Lung (tissue), 12 donors: ENCODE data around the gene ZFTA. TPM values are rescaled to one million over a fixed set of nuclear protein-coding genes. Genes with fewer than 3 reads are reported as not detected.

Experiments
- ATAC-seq: fragments of 200-7000 bp; cut with Tn5 transposase; one replicate; pipeline ENCODE4 v1.9.1; 2020; ENCODE audit warnings: moderate number of reproducible peaks; ENCODE audit not compliant: insufficient read depth, low FRiP score
- DNase-seq, 3 donors: peaks; one replicate each; pipeline ENCODE4 v3.0.0-alpha.2; 2013 to 2017
- H3K27ac ChIP-seq, 2 donors: one replicate each; pipeline ENCODE4 v1.5.1; 2013; ENCODE audit warnings: mild to moderate bottlenecking in 2 of 2, moderate library complexity in 2 of 2, control low read depth in 1 of 2, inconsistent platforms in 1 of 2, low read depth in 1 of 2, low read length in 1 of 2
- H3K27me3 ChIP-seq, 3 donors: one replicate each; pipeline ENCODE4 v1.5.1; 2013; ENCODE audit warnings: low read length in 2 of 3; ENCODE audit not compliant: control insufficient read depth in 3 of 3, insufficient read depth in 3 of 3
- H3K36me3 ChIP-seq, 4 donors: one replicate each; pipeline ENCODE4 v1.5.1; 2013; ENCODE audit warnings: low read length in 4 of 4, mild to moderate bottlenecking in 1 of 4, moderate library complexity in 1 of 4; ENCODE audit not compliant: control insufficient read depth in 4 of 4, insufficient read depth in 4 of 4
- H3K4me1 ChIP-seq, 5 donors: one replicate each; pipeline ENCODE4 v1.5.1; 2013; ENCODE audit warnings: low read length in 5 of 5, mild to moderate bottlenecking in 2 of 5, moderate library complexity in 1 of 5; ENCODE audit not compliant: control insufficient read depth in 5 of 5, insufficient read depth in 5 of 5
- H3K4me3 ChIP-seq: one replicate; pipeline ENCODE4 v1.5.1; 2013; ENCODE audit warnings: mild to moderate bottlenecking, control low read depth, moderate library complexity
- H3K9ac ChIP-seq, 2 donors: one replicate each; pipeline ENCODE4 v1.5.1; 2013; ENCODE audit warnings: low read length in 2 of 2, control low read depth in 1 of 2; ENCODE audit not compliant: insufficient read depth in 1 of 2
- H3K9me3 ChIP-seq, 4 donors: one replicate each; pipeline ENCODE4 v1.5.1; 2013; ENCODE audit warnings: low read length in 3 of 4, mild to moderate bottlenecking in 1 of 4, moderate library complexity in 1 of 4; ENCODE audit not compliant: control insufficient read depth in 4 of 4, insufficient read depth in 3 of 4
- CTCF ChIP-seq: IDR thresholded peaks from 2 replicates; pipeline ENCODE4 v1.5.1; 2012; ENCODE audit warnings: mild to moderate bottlenecking; ENCODE audit errors: control extremely low read depth, extremely low read depth
- WGBS, 2 donors: extraction: QIAGEN DNeasy Blood & Tissue Kit; methylation state at CpG; one replicate each; pipeline ENCODE4 v1.1.7; 2013; 5-methylcytosine and 5-hydroxymethylcytosine counted together
- polyA plus RNA-seq, 2 donors: library from polyadenylated mRNA; stranded (reverse); fragments of 200-250 nt; gene quantifications; one replicate each; pipeline ENCODE4 v1.2.1, GENCODE V29; 2013
- total RNA-seq, 2 donors: library from RNA; depleted of rRNA in 1 of 2; stranded (reverse); fragments of >200 nt in 1 of 2; gene quantifications; one replicate each; pipeline ENCODE4 v1.2.1, GENCODE V29; 2014 to 2021
- donor health status: control.
- donor health status: control.
- donor health status: Bipolar disorder and iron deficiency.
- donor health status: healthy.
- donor health status: DM: yes; HTN: yes; CAD: no.

Gene ZFTA
- total and polyA plus RNA-seq, 4 donors: 4.1 to 21.8 (median 6.7) TPM

GRCh38 chr11:63745304-63746170, 23.0 kb downstream of the ZFTA start:
- ATAC-seq (no peak), DNase-seq (peak in 2 of 3 donors; percentile 34 to 54)
- no peaks in the 10 kb centered on the region for H3K4me1 ChIP-seq
- H3K27me3 ChIP-seq: no peaks in the 10 kb centered on the region
- H3K9ac ChIP-seq: no peak overlapping the region
- no peak overlapping the region for H3K4me3 ChIP-seq
- TF ChIP-seq CTCF: no peak
- H3K36me3 ChIP-seq: peaks cover 0 to 5% (median 2%) of the 10 kb centered on the region in 4 donors
- WGBS, 2 donors: 84 to 88% methylated on average over 13 of the region's 13 CpGs
- no peaks in the 10 kb centered on the region for H3K9me3 ChIP-seq
- H3K27ac ChIP-seq: no peak overlapping the region

DNA sequence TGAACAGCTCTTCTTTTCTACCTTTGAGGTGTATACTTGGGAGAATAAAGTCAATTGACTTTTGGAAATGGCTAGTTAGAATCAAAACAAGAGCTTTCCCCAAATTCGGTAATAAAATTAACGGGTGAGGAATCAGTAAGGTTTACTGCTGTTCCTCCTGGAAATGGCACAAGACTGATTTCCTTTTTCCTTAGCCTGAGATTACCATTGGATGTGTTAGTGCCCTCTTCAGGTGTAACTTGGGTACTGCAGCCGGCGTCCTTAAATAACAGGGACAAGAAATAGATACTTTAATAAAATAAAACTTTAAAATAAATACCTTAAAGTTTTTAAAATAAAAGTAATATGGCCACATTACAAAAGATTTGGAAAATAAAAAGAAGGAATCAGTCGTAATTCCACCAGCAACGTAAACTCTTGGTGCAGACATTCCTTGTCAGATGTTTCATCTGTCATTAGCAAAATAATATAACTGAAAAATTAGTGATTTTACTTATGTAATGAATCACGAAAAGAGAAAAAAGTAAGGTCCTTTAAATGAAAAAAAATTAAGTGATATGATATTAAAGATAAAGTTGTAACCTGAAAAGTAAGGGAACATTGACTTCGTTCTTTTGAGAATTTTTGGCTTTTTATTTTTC, 29.7 kb downstream of the ZFTA start:
- WGBS, 2 donors: 23 to 27% methylated on average over 8 of the region's 8 CpGs
- Histone ChIP-seq H3K4me1 (peaks cover 0 to 4% (median 0%) of the 10 kb centered on the region in 5 donors), H3K9me3 (no peaks in the 10 kb centered on the region), H3K9ac (no peak overlapping the region), H3K27ac (no peak overlapping the region), H3K36me3 (no peaks in the 10 kb centered on the region), H3K4me3 (no peak overlapping the region), H3K27me3 (no peaks in the 10 kb centered on the region)
- peak; percentile 69 to 85 (median 85) for DNase-seq
- TF ChIP-seq CTCF: peak; percentile 82
- no peak for ATAC-seq

DNA sequence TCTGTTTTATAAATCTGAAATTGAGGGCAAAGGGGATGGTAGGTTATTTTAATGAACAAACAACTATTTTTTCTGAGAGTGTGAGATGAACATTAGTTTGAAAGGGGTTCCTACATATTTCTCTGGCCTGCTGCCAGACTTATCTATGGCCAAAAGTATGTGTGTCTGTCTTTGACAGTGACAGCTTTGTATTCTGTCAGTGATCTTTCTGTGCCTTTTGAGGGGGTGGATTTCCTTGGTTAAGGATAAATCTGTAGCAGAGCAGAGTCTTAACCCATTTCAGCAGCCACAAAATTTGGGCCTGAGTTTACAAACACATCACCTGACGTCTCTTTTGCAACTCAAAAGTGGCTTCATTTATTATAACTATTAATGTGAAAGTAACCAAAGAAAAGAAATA, 30.9 kb downstream of the ZFTA start:
- no peak overlapping the region for H3K27ac ChIP-seq

More for the DNA sequence above, 30.9 kb downstream of the ZFTA start:
- no peaks in the 10 kb centered on the region for H3K27me3 ChIP-seq
- WGBS, 2 donors: 38 to 78% methylated on average over 1 of the region's 1 CpG
- H3K36me3 ChIP-seq: no peaks in the 10 kb centered on the region
- no peak overlapping the region for H3K4me3 ChIP-seq
- peaks cover 0 to 4% (median 0%) of the 10 kb centered on the region in 5 donors for H3K4me1 ChIP-seq
- no peak for TF ChIP-seq CTCF
- no peaks in the 10 kb centered on the region for H3K9me3 ChIP-seq
- H3K9ac ChIP-seq: no peak overlapping the region
- ATAC-seq (no peak), DNase-seq (peak in 1 of 3 donors; percentile 13)
